OCI-LY3 (cell line): Measurements from ENCODE around the gene KAT6B.

Source experiments
- H2AFZ ChIP-seq: fragments of 200-600, 300-600 bp; shearing (Covaris generic); 2 replicates; pipeline ENCODE4 v1.6.0; 2014; ENCODE audit warnings: antibody characterized with exemption, low read depth, low read length
- H3K27ac ChIP-seq: fragments of 200-600, 300-600 bp; sonication (generic); 2 replicates; pipeline ENCODE4 v1.5.1; 2014; ENCODE audit warnings: mild to moderate bottlenecking, low read length, moderate library complexity, mixed read lengths
- H3K27me3 ChIP-seq: fragments of 200-600, 300-600 bp; sonication (generic); 2 replicates; pipeline ENCODE4 v1.6.1; 2014; ENCODE audit warnings: low read depth, low read length, mixed read lengths
- H3K36me3 ChIP-seq: fragments of 200-600, 300-600 bp; sonication (generic); replicated peaks from 2 replicates; pipeline ENCODE3; 2014; ENCODE audit warnings: low read depth, low read length, mixed read lengths
- H3K4me1 ChIP-seq: fragments of 300-600, 200-600 bp; sonication (generic); 2 replicates; pipeline ENCODE4 v1.6.1; 2014; ENCODE audit warnings: low read length, mixed read lengths
- H3K4me2 ChIP-seq: fragments of 200-600, 300-600 bp; sonication (generic); 2 replicates; pipeline ENCODE4 v1.6.1; 2014; ENCODE audit warnings: low read length, mixed read lengths
- H3K4me3 ChIP-seq: fragments of 300-600, 200-600 bp; sonication (generic); 2 replicates; pipeline ENCODE4 v1.5.1; 2014; ENCODE audit warnings: antibody characterized with exemption, mild to moderate bottlenecking, low read length, moderate library complexity
- H3K79me2 ChIP-seq: fragments of 300-600, 200-600 bp; shearing (Covaris generic); 2 replicates; pipeline ENCODE4 v1.6.1; 2014; ENCODE audit warnings: mild to moderate bottlenecking, low read length, mixed read lengths
- H3K9ac ChIP-seq: fragments of 300-600, 200-600 bp; shearing (Covaris generic); 2 replicates; pipeline ENCODE4 v1.6.0; 2014; ENCODE audit warnings: mild to moderate bottlenecking, low read length, moderate library complexity
- H3K9me3 ChIP-seq: fragments of 200-600, 300-600 bp; shearing (Covaris generic); 2 replicates; pipeline ENCODE4 v1.6.1; 2014; ENCODE audit warnings: low read length, mixed read lengths; ENCODE audit not compliant: insufficient read depth
- H4K20me1 ChIP-seq: fragments of 200-600, 300-600 bp; sonication (generic); 2 replicates; pipeline ENCODE4 v1.6.1; 2016; ENCODE audit warnings: low read length, mixed read lengths; ENCODE audit not compliant: insufficient read depth
- EZH2phosphoT487 ChIP-seq: fragments of 200-600 bp; shearing (Covaris generic); IDR thresholded peaks from 2 replicates; pipeline ENCODE4 v1.6.1; 2018; ENCODE audit warnings: antibody characterized with exemption, mixed run types, low read depth
- TF ChIP-seq, protein P1 (sequence below): fragments of 200-600, 300-600 bp; sonication (generic); IDR thresholded peaks from 2 replicates; pipeline ENCODE4 v1.5.1; 2014; ENCODE audit warnings: antibody characterized with exemption, low read length, low read depth

The KAT6B gene

DNA sequence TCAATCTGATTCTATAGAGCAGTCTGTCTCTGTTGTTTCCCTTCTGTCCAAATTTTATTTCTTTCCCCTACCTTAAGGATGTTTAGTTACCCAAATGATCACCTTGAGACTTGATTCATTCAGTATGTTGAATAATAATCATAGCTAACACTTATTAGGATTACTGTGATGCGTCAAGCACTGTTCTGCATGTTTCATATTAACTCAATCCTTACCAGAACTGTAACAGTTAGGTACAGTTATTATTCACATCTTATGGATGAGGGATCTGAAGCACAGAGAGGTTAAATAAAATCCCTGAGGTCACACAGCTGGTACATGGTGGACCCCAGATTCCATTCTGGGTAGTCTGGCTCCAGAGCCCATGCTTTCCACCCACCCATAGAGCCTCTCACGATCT lies 187.1 kb downstream of the KAT6B start:
- Histone ChIP-seq H3K9ac (no peak overlapping the region), H4K20me1 (no peaks in the 10 kb centered on the region), H3K27me3 (no peaks in the 10 kb centered on the region), H3K36me3 (no peaks in the 10 kb centered on the region), H3K9me3 (no peaks in the 10 kb centered on the region), H3K79me2 (no peaks in the 10 kb centered on the region), H3K4me1 (peaks cover 48% of the 10 kb centered on the region), H3K4me2 (peak overlapping the region; percentile 80), H3K4me3 (no peak overlapping the region), H3K27ac (no peak overlapping the region), H2AFZ (no peak overlapping the region)
- TF ChIP-seq, protein P1, sequence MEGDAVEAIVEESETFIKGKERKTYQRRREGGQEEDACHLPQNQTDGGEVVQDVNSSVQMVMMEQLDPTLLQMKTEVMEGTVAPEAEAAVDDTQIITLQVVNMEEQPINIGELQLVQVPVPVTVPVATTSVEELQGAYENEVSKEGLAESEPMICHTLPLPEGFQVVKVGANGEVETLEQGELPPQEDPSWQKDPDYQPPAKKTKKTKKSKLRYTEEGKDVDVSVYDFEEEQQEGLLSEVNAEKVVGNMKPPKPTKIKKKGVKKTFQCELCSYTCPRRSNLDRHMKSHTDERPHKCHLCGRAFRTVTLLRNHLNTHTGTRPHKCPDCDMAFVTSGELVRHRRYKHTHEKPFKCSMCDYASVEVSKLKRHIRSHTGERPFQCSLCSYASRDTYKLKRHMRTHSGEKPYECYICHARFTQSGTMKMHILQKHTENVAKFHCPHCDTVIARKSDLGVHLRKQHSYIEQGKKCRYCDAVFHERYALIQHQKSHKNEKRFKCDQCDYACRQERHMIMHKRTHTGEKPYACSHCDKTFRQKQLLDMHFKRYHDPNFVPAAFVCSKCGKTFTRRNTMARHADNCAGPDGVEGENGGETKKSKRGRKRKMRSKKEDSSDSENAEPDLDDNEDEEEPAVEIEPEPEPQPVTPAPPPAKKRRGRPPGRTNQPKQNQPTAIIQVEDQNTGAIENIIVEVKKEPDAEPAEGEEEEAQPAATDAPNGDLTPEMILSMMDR = no peak
- TF ChIP-seq EZH2phosphoT487 = no peak

DNA sequence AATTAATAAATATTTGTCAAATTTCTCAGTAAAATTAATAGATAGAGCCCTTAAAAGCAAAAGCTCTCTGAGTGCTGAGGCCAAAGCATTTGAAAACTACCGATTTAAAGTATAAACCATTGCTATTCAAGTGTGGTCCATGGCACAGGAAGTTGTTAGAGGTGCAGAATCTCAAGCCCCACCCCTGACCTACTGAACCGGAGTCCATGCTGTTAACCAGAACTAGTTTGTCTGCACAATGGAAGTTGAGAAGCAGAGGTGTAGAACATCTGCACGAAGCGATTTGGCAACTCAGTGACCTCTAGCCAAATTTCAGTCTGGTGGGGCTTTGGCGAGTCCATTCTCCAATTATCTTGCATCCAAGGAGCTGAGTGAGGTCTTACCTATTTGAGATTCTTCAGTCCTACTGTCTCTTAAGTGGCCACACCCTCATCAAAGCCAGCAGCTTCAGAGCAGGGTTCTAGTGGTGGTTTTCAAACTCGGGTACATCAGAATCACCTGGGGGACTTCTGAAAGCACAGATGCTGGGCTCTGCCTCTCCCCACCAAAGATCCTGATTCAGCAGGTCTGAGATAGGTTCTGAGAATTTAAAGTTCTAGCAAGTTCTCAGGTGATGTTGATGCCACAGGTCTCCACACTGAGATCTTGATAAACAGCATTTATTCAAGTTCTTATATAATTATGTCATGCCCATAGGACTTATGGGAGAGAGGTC lies 188.3 kb downstream of the KAT6B start:
- no peak overlapping the region for H2AFZ ChIP-seq
- no peak overlapping the region for H3K4me3 ChIP-seq
- no peak overlapping the region for H3K27ac ChIP-seq
- peaks cover 48% of the 10 kb centered on the region for H3K4me1 ChIP-seq
- H4K20me1 ChIP-seq = no peaks in the 10 kb centered on the region
- H3K79me2 ChIP-seq = no peaks in the 10 kb centered on the region
- H3K36me3 ChIP-seq = no peaks in the 10 kb centered on the region
- TF ChIP-seq, protein P1 = no peak
- TF ChIP-seq EZH2phosphoT487 = no peak
- H3K27me3 ChIP-seq = no peaks in the 10 kb centered on the region
- no peaks in the 10 kb centered on the region for H3K9me3 ChIP-seq
- no peak overlapping the region for H3K4me2 ChIP-seq
- no peak overlapping the region for H3K9ac ChIP-seq

DNA sequence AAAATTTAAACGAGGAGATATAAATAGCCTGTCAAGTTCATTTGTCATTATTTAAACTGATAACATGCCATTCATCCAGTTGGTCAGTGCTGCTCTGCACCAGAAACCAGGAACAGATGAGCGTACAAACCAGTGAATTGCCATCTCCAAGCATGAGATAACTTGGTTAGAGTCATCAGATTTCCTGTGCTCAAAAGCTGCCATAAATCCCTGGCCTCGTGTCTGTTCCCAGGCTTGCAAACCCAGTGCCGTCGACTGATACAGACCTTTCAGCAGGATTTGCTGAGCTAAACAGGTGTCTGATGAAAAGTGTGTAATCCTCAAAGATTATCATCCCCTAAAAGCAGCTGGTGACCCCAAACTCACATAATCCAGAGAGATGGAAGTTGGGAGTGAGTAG lies 189.0 kb downstream of the KAT6B start:
- H3K9ac ChIP-seq = no peak overlapping the region
- no peaks in the 10 kb centered on the region for H3K9me3 ChIP-seq
- no peaks in the 10 kb centered on the region for H3K36me3 ChIP-seq
- H4K20me1 ChIP-seq = no peaks in the 10 kb centered on the region
- no peak overlapping the region for H3K4me2 ChIP-seq
- H3K27ac ChIP-seq = no peak overlapping the region
- no peak overlapping the region for H2AFZ ChIP-seq
- TF ChIP-seq EZH2phosphoT487 = no peak
- TF ChIP-seq, protein P1 = no peak
- peaks cover 48% of the 10 kb centered on the region for H3K4me1 ChIP-seq
- H3K4me3 ChIP-seq = no peak overlapping the region
- H3K27me3 ChIP-seq = no peaks in the 10 kb centered on the region
- H3K79me2 ChIP-seq = no peaks in the 10 kb centered on the region

DNA sequence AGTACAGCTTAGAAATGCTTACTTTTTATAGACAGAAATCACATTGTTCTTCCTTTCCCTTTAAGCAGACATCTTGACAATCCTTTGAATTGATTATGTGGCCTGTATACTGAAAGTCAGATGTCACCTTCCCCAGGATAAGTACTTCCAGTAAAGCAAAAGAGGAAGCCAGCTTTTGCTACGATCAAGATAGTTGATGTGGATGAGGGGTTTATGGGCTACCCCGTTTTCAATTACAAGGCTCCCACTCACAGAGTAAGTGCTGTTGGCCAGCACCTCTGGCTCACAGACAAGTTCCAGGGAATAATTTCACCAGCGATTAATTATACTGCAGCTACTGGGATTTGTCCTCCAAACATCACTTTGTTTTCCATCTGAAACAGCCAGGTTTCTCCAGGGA lies 189.9 kb downstream of the KAT6B start:
- Histone ChIP-seq H3K36me3 (no peaks in the 10 kb centered on the region), H3K9ac (no peak overlapping the region), H4K20me1 (no peaks in the 10 kb centered on the region), H3K9me3 (no peaks in the 10 kb centered on the region), H3K4me2 (no peak overlapping the region), H3K4me1 (peaks cover 39% of the 10 kb centered on the region), H3K4me3 (no peak overlapping the region), H3K27me3 (no peaks in the 10 kb centered on the region), H2AFZ (no peak overlapping the region), H3K27ac (no peak overlapping the region), H3K79me2 (no peaks in the 10 kb centered on the region)
- TF ChIP-seq, protein P1 = no peak
- TF ChIP-seq EZH2phosphoT487 = no peak
